H9 (cell line): ENCODE results near the gene NTRK2. TPM values are rescaled to one million over a fixed set of nuclear protein-coding genes. Genes with fewer than 3 reads are reported as not detected.

Experiments used
- DNase-seq: peaks from one replicate; pipeline ENCODE4 v3.0.0-alpha.2; 2017
- H2AFZ ChIP-seq: one replicate; pipeline ENCODE4 v1.6.1; 2013; ENCODE audit warnings: mild to moderate bottlenecking, low read length, control low read depth, moderate library complexity
- H2AK5ac ChIP-seq: 2 replicates; pipeline ENCODE4 v1.6.1; 2013; ENCODE audit warnings: low read length, control low read depth, mixed read lengths; ENCODE audit not compliant: insufficient read length
- H2BK120ac ChIP-seq: one replicate; pipeline ENCODE4 v1.6.1; 2013; ENCODE audit warnings: low read depth, mild to moderate bottlenecking, low read length, control low read depth, inconsistent platforms; ENCODE audit not compliant: poor library complexity, severe bottlenecking
- H2BK12ac ChIP-seq: 2 replicates; pipeline ENCODE4 v1.6.1; 2013; ENCODE audit warnings: low read length, control low read depth, mixed read lengths, low read depth; ENCODE audit not compliant: insufficient read length
- H2BK15ac ChIP-seq: 2 replicates; pipeline ENCODE4 v1.6.1; 2013; ENCODE audit warnings: low read depth, low read length, control low read depth
- H2BK20ac ChIP-seq: one replicate; pipeline ENCODE4 v1.6.1; 2013; ENCODE audit warnings: low read depth, mild to moderate bottlenecking, low read length, control low read depth, inconsistent platforms; ENCODE audit not compliant: poor library complexity, severe bottlenecking
- H2BK5ac ChIP-seq: 2 replicates; pipeline ENCODE4 v1.6.1; 2013; ENCODE audit warnings: low read length, control low read depth, mixed read lengths; ENCODE audit not compliant: insufficient read length
- H3K14ac ChIP-seq: 2 replicates; pipeline ENCODE4 v1.6.1; 2013; ENCODE audit warnings: low read length, control low read depth; ENCODE audit not compliant: insufficient read depth
- H3K18ac ChIP-seq: 2 replicates; pipeline ENCODE4 v1.6.1; 2013; ENCODE audit warnings: low read depth, mild to moderate bottlenecking, mixed read lengths, low read length, control low read depth; ENCODE audit not compliant: insufficient read length
- H3K23ac ChIP-seq: 2 replicates; pipeline ENCODE4 v1.6.1; 2013; ENCODE audit warnings: low read length, control low read depth, mixed read lengths, low read depth; ENCODE audit not compliant: insufficient read length
- H3K23me2 ChIP-seq: 2 replicates; pipeline ENCODE4 v1.6.1; 2013; ENCODE audit warnings: low read depth, mild to moderate bottlenecking, mixed read lengths, low read length, control low read depth; ENCODE audit not compliant: insufficient read length, poor library complexity, severe bottlenecking
- H3K27ac ChIP-seq: 2 replicates; pipeline ENCODE4 v1.5.1; 2013; ENCODE audit warnings: low read length, control low read depth, mixed read lengths, low read depth; ENCODE audit not compliant: insufficient read length
- H3K27me3 ChIP-seq: 2 replicates; pipeline ENCODE4 v1.6.1; 2013; ENCODE audit warnings: low read length, control low read depth, inconsistent platforms; ENCODE audit not compliant: insufficient read depth
- H3K4ac ChIP-seq: 2 replicates; pipeline ENCODE4 v1.6.1; 2013; ENCODE audit warnings: low read depth, mild to moderate bottlenecking, control low read depth, inconsistent platforms, low read length, moderate library complexity
- H3K4me1 ChIP-seq: 2 replicates; pipeline ENCODE4 v1.6.1; 2013; ENCODE audit warnings: low read length, control low read depth, inconsistent platforms; ENCODE audit not compliant: insufficient read depth
- H3K4me2 ChIP-seq: 2 replicates; pipeline ENCODE4 v1.6.1; 2013; ENCODE audit warnings: low read length, control low read depth, mixed read lengths; ENCODE audit not compliant: insufficient read length, insufficient read depth
- H3K56ac ChIP-seq: 2 replicates; pipeline ENCODE4 v1.6.1; 2013; ENCODE audit warnings: low read depth, mild to moderate bottlenecking, mixed read lengths, low read length, control low read depth; ENCODE audit not compliant: insufficient read length
- H3K79me1 ChIP-seq: 2 replicates; pipeline ENCODE4 v1.6.1; 2013; ENCODE audit warnings: low read depth, mild to moderate bottlenecking, moderate library complexity, low read length, control low read depth, inconsistent platforms; ENCODE audit not compliant: insufficient read depth, poor library complexity, severe bottlenecking
- H3K79me2 ChIP-seq: 2 replicates; pipeline ENCODE4 v1.6.1; 2013; ENCODE audit warnings: low read length, control low read depth, inconsistent platforms; ENCODE audit not compliant: insufficient read depth
- H3K9ac ChIP-seq: 2 replicates; pipeline ENCODE4 v1.6.1; 2013; ENCODE audit warnings: low read length, control low read depth, mixed read lengths; ENCODE audit not compliant: insufficient read length; ENCODE audit errors: extremely low read depth
- H3K9me3 ChIP-seq: one replicate; pipeline ENCODE4 v1.6.1; 2013; ENCODE audit warnings: low read depth, low read length, inconsistent platforms; ENCODE audit not compliant: control insufficient read depth
- H3T11ph ChIP-seq: one replicate; pipeline ENCODE4 v1.6.1; 2013; ENCODE audit warnings: mild to moderate bottlenecking, low read length, control low read depth, inconsistent platforms
- H4K20me1 ChIP-seq: one replicate; pipeline ENCODE4 v1.6.1; 2013; ENCODE audit not compliant: control insufficient read depth, insufficient read length, insufficient read depth
- H4K5ac ChIP-seq: 2 replicates; pipeline ENCODE4 v1.6.1; 2013; ENCODE audit warnings: low read depth, mild to moderate bottlenecking, mixed read lengths, low read length, control low read depth; ENCODE audit not compliant: insufficient read length
- H4K8ac ChIP-seq: replicated peaks from 2 replicates; pipeline ENCODE4 v1.6.1; 2013; ENCODE audit warnings: low read length, control low read depth, mixed read lengths, low read depth; ENCODE audit not compliant: insufficient read length
- H4K91ac ChIP-seq: 2 replicates; pipeline ENCODE4 v1.6.1; 2013; ENCODE audit warnings: low read depth, mild to moderate bottlenecking, moderate library complexity, mixed read lengths, low read length, control low read depth; ENCODE audit not compliant: insufficient read length
- H3K27ac Mint-ChIP-seq, 3 experiments: 2 replicates in 2 of 3; 3 replicates in 1 of 3; pipeline ENCODE4 v1.8.0; 2020 to 2021; ENCODE audit warnings: mixed read lengths in 3 of 3, mild to moderate bottlenecking in 1 of 3, moderate library complexity in 1 of 3
- H3K27me3 Mint-ChIP-seq: 2 replicates; pipeline ENCODE4 v1.8.0; 2021; ENCODE audit warnings: low read depth, mild to moderate bottlenecking, moderate library complexity, mixed read lengths
- H3K36me3 Mint-ChIP-seq, 3 experiments: 2 replicates in 2 of 3; 3 replicates in 1 of 3; pipeline ENCODE4 v1.8.0; 2020 to 2021; ENCODE audit warnings: low read depth in 3 of 3, mixed read lengths in 3 of 3; ENCODE audit not compliant: insufficient read depth in 1 of 3
- H3K4me1 Mint-ChIP-seq, 2 experiments: 2 replicates each; pipeline ENCODE4 v1.8.0; 2020; ENCODE audit warnings: mixed read lengths in 2 of 2
- H3K4me3 Mint-ChIP-seq, 2 experiments: 2 replicates in 1 of 2; 3 replicates in 1 of 2; pipeline ENCODE4 v1.8.0; 2020 to 2021; ENCODE audit warnings: mild to moderate bottlenecking in 2 of 2, mixed read lengths in 2 of 2, moderate library complexity in 1 of 2
- H3K9me3 Mint-ChIP-seq, 2 experiments: 2 replicates in 1 of 2; 3 replicates in 1 of 2; pipeline ENCODE4 v1.8.0; 2020; ENCODE audit warnings: mild to moderate bottlenecking in 2 of 2, mixed read lengths in 2 of 2, moderate library complexity in 1 of 2
- CTCF ChIP-seq: fragments of 200-600 bp; sonication (generic); conservative IDR thresholded peaks from 3 replicates; pipeline ENCODE4 v1.8.0; 2021; ENCODE audit warnings: antibody characterized with exemption, mild to moderate bottlenecking
- WGBS: extraction: QIAGEN DNeasy Blood & Tissue Kit; methylation state at CpG from one replicate; pipeline ENCODE4 v1.1.7; 2013; ENCODE audit warnings: missing lambda C conversion rate, low lambda C conversion rate, mixed read lengths; ENCODE audit not compliant: insufficient read length; ENCODE audit errors: extremely low coverage; 5-methylcytosine and 5-hydroxymethylcytosine counted together
- total RNA-seq: library from RNA; stranded (reverse); gene quantifications from 2 replicates; pipeline ENCODE4 v1.2.1, GENCODE V29; 2021

Gene NTRK2
- total RNA-seq, 1 experiment from 2014 or later, result 0.02 TPM

DNA sequence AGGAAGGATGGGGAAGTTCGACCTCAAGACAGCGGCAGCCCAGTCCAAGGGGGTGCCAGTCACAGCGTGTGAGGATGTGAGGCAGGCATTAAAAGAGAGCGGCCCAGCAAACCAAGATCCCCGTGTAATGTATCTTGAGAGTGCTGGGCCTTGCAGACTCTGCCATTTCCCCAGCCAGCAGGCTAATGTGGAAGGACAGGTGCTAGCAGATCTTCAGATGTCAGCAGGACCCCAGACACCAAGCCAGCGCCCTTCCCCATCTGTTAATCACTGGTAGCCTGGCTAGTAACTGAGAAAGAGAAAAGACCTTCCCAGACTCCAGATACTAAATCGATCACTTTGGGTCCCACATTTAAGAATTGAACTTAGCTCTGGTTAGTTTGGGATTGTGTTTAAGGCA lies 62.2 kb downstream of the NTRK2 start:
- no peaks in the 10 kb centered on the region for H3K27me3 ChIP-seq
- H3K14ac ChIP-seq, result no peak overlapping the region
- no peak overlapping the region for H3K56ac ChIP-seq
- no peak overlapping the region for H4K5ac ChIP-seq
- Mint-ChIP-seq H3K9me3 (no peaks in the 10 kb centered on the region), H3K36me3 (no peaks in the 10 kb centered on the region), H3K4me3 (no peak overlapping the region), H3K27ac (no peak overlapping the region), H3K4me1 (peaks cover 15 to 24% of the 10 kb centered on the region in 2 experiments), H3K27me3 (no peaks in the 10 kb centered on the region; the same call in 1 of the 2 replicates)
- no peak overlapping the region for H3K23ac ChIP-seq
- WGBS, result no CpG with 5 or more reads among the region's 7 CpGs
- H4K91ac ChIP-seq, result no peak overlapping the region
- no peak overlapping the region for H2AK5ac ChIP-seq
- peaks cover 2% of the 10 kb centered on the region; the same call in 1 of the 2 replicates for H3K4me1 ChIP-seq
- H3K27ac ChIP-seq, result no peak overlapping the region
- no peak overlapping the region for H3K18ac ChIP-seq
- no peak overlapping the region for H2BK15ac ChIP-seq
- no peak for DNase-seq
- no peaks in the 10 kb centered on the region for H3K9me3 ChIP-seq
- no peak overlapping the region for H3K9ac ChIP-seq
- no peak overlapping the region for H2BK5ac ChIP-seq
- no peak overlapping the region for H3K4me2 ChIP-seq
- H4K8ac ChIP-seq, result no peak overlapping the region
- no peaks in the 10 kb centered on the region for H3K79me1 ChIP-seq
- H2BK12ac ChIP-seq, result no peak overlapping the region
- H3K23me2 ChIP-seq, result no peaks in the 10 kb centered on the region
- H2BK120ac ChIP-seq, result no peak overlapping the region
- TF ChIP-seq CTCF, result no peak
- no peaks in the 10 kb centered on the region for H4K20me1 ChIP-seq
- H3T11ph ChIP-seq, result no peak overlapping the region
- H2BK20ac ChIP-seq, result no peak overlapping the region
- H3K79me2 ChIP-seq, result no peaks in the 10 kb centered on the region
- no peak overlapping the region for H2AFZ ChIP-seq
- no peak overlapping the region for H3K4ac ChIP-seq
